ENCODE data around the gene APOE. TPM values are rescaled to one million over a fixed set of nuclear protein-coding genes. Genes with fewer than 3 reads are reported as not detected.
A peak's percentile ranks its signal among the peaks of the same experiment; 100 is the strongest.

Gene APOE
- total and polyA plus RNA-seq, 2 of the 13 experiments (the other 11 are each of a cell fraction or from before 2014, with no cell fraction given), result 1,328 to 1,470 TPM

DNA sequence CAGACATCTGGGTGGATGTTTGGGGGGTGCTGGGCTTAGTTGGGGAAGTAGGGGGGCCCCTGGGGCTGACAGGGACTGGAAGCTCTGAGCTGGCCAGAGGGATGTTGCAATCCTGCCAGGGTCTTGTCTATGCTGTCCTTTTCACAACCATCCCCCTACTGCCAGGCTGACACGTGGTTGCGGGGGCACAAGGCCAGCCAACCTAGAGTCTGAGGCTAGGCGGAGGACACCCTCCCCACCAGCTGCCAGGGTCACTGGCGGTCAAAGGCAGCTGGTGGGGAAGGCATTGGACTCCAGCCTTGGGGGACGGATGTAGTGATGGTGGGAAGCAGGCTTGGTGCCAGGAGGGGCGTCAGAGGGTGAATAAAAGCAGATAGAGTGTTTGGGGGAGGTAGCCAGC is 7.3 kb downstream of the APOE start:
- in situ Hi-C loops (cut with HindIII; ENCODE audit: extremely low pct_ligation_motif_present, low pct_unique_long_range_greater_than_20kb), result loop anchor here (5.0 kb wide), 1 partner anchor 34 kb away; the partner anchor contains the start of gene APOC2
- peaks cover 20% of the 10 kb centered on the region for H3K79me2 ChIP-seq (ENCODE audit: insufficient read depth, low read length)
- peak; percentile 72 for DNase-seq (ENCODE audit: low spot score)
- intact Hi-C loops (cut with micrococcal nuclease; ENCODE audit: unreplicated experiment), result no loop called here
- H3K9me3 ChIP-seq (ENCODE audit: low read length), result no peaks in the 10 kb centered on the region
- H3K4me2 ChIP-seq (ENCODE audit: low read depth, low read length), result peak overlapping the region; percentile 74
- peaks cover 66% of the 10 kb centered on the region for H3K4me1 ChIP-seq (ENCODE audit: insufficient read depth, low read length)
- POLR2A ChIA-PET, result interaction anchor here (0.6 to 14.7 kb wide), 13 partner anchors 8 to 44 kb away, joined by 3 to 317 read pairs (median 7); partner anchors contain the start of genes APOC2, APOE, CLPTM1 and TOMM40
- H3K27ac ChIP-seq (ENCODE audit: extremely low read length, insufficient read depth, low read length), result peak overlapping the region; percentile 88
- peak; percentile 91 for FAIRE-seq
- CTCF ChIA-PET (ENCODE audit: low intra/inter-chr PET ratio, low total read pairs), result interaction anchor here (4.3 kb wide), 1 partner anchor 39 kb away, joined by 45 read pairs; no protein-coding TSS in a partner anchor
- peaks cover 3 to 12% of the 10 kb centered on the region in 2 experiments; a peak in 4 of 5 replicates for H3K36me3 ChIP-seq (replicated peaks in 1 of 2; ENCODE audit: control insufficient read depth in 1 of 2, insufficient read depth in 2 of 2, low read length in 2 of 2)
- peak; percentile 16 for ATAC-seq
- H3K27me3 ChIP-seq (ENCODE audit: control insufficient read depth in 1 of 2, insufficient read depth in 2 of 2, low read length in 2 of 2), result no peaks in the 10 kb centered on the region
- BruUV-seq (replicated peaks), result no TSS peak
- WGBS (ENCODE audit: low lambda C conversion rate), result 3% methylated on average over 5 of the region's 6 CpGs
- H3K9ac ChIP-seq (ENCODE audit: insufficient read depth, low read depth, low read length), result peak overlapping the region; percentile 84; the same call in 1 of the 2 replicates
- peak overlapping the region in 1 of 3 experiments; percentile 77; a peak in 2 of 6 replicates for H3K4me3 ChIP-seq (replicated peaks in 1 of 3; ENCODE audit: insufficient read depth in 1 of 3, low read depth in 2 of 3, low read length in 3 of 3)
- no peak overlapping the region for H2AFZ ChIP-seq (ENCODE audit: low read length)
- peaks cover under 1% of the 10 kb centered on the region; the same call in 1 of the 2 replicates for H4K20me1 ChIP-seq (ENCODE audit: insufficient read depth, low read length)
- no peak for TF ChIP-seq ATF1 (CRISPR knock-in tag; IDR thresholded peaks at IDR 0.05)
- TF ChIP-seq NFIC (IDR thresholded peaks at IDR 0.05; ENCODE audit: low read length), result no peak
- no peak for TF ChIP-seq ZNF292 (CRISPR knock-in tag; IDR thresholded peaks at IDR 0.05; ENCODE audit: borderline replicate concordance, low read depth)
- TF ChIP-seq MXD1 (CRISPR knock-in tag; IDR thresholded peaks at IDR 0.05), result no peak
- TF ChIP-seq PATZ1 (CRISPR knock-in tag; IDR thresholded peaks at IDR 0.05), result peak; percentile 98
- TF ChIP-seq ZBTB33 (CRISPR knock-in tag; IDR thresholded peaks at IDR 0.05), result peak; percentile 43; the same call in 1 of the 2 replicates
- TF ChIP-seq ZFX (CRISPR knock-in tag; IDR thresholded peaks at IDR 0.05; ENCODE audit: low read depth), result peak; percentile 61
- TF ChIP-seq, protein P1, sequence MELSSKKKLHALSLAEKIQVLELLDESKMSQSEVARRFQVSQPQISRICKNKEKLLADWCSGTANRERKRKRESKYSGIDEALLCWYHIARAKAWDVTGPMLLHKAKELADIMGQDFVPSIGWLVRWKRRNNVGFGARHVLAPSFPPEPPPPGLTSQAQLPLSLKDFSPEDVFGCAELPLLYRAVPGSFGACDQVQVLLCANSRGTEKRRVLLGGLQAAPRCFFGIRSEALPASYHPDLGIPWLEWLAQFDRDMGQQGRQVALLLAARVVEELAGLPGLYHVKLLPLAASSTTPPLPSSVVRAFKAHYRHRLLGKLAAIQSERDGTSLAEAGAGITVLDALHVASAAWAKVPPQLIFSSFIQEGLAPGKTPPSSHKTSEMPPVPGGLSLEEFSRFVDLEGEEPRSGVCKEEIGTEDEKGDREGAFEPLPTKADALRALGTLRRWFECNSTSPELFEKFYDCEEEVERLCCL (CRISPR knock-in tag; IDR thresholded peaks at IDR 0.05; ENCODE audit: borderline replicate concordance), result no peak
- no peak for TF ChIP-seq ZBTB4 (CRISPR knock-in tag; IDR thresholded peaks at IDR 0.05; ENCODE audit: borderline replicate concordance)
- no peak for TF ChIP-seq PBX2 (CRISPR knock-in tag; IDR thresholded peaks at IDR 0.05)
- TF ChIP-seq ZNF431 (CRISPR knock-in tag; IDR thresholded peaks at IDR 0.05; ENCODE audit: borderline replicate concordance, low read depth), result peak; percentile 31; the same call in 1 of the 2 replicates
- peak; percentile 69 to 84 for TF ChIP-seq NR2F1 (CRISPR knock-in tag; IDR thresholded peaks at IDR 0.05)

Measured in HepG2 (cell line).